HepG2 (cell line): ENCODE measurements around the gene NDUFC1. TPM values are rescaled to one million over a fixed set of nuclear protein-coding genes. Genes with fewer than 3 reads are reported as not detected.

Experiments used
- ATAC-seq: fragments of 200-7000 bp; cut with Tn5 transposase; 3 replicates; pipeline ENCODE4 v1.9.1; 2020; ENCODE audit warnings: mild to moderate bottlenecking, moderate library complexity
- BruUV-seq: library from RNA; stranded (reverse); fragments of 400-500 nt; replicated peaks from 2 replicates; lab custom pipeline; 2021; lab: Mats Ljungman, UMichigan
- CTCF ChIA-PET: fragments of 300-600 bp; formaldehyde crosslinking; extraction: SDS; loops from one replicate; lab custom pipeline; 2021; ENCODE audit warnings: low total read pairs, inconsistent platforms, low intra/inter-chr PET ratio; lab: Yijun Ruan, JAX
- POLR2A ChIA-PET: fragments of 350-600 bp; sonication (Branson Sonifier 250); formaldehyde crosslinking; loops from one replicate; lab custom pipeline; 2020; ENCODE audit warnings: antibody characterized with exemption, inconsistent platforms; lab: Yijun Ruan, JAX
- DNase-seq: peaks from one replicate; pipeline ENCODE4 v3.0.0-alpha.2; 2015; ENCODE audit warnings: low spot score
- FAIRE-seq: peaks from 3 replicates; lab custom pipeline; 2011; peaks lifted over from hg19 to GRCh38; lab: Jason Lieb, UNC
- H2AFZ ChIP-seq: one replicate; pipeline ENCODE4 v1.6.1; 2011; ENCODE audit warnings: low read length, inconsistent platforms
- H3K27ac ChIP-seq: fragments of 300-600 bp; 3 replicates; pipeline ENCODE4 v1.8.0; 2011; ENCODE audit warnings: mixed run types, mild to moderate bottlenecking, mixed read lengths, low read length, inconsistent platforms; ENCODE audit not compliant: insufficient read depth; ENCODE audit errors: extremely low read length
- H3K27me3 ChIP-seq, 2 experiments: fragments of 200-600 bp in 1 of 2; 2 replicates in 1 of 2; 3 replicates in 1 of 2; pipeline versions ENCODE4 v1.6.0 to v1.8.0; 2011; ENCODE audit warnings: low read length in 2 of 2, mild to moderate bottlenecking in 2 of 2, moderate library complexity in 2 of 2, inconsistent platforms in 1 of 2; ENCODE audit not compliant: insufficient read depth in 2 of 2, control insufficient read depth in 1 of 2
- H3K36me3 ChIP-seq, 2 experiments: fragments of 200-600 bp in 1 of 2; replicated peaks in 1 of 2; 2 replicates in 1 of 2; 3 replicates in 1 of 2; pipeline versions ENCODE4 v1.5.1 to v1.8.0; 2011; ENCODE audit warnings: low read length in 2 of 2, inconsistent platforms in 1 of 2; ENCODE audit not compliant: insufficient read depth in 2 of 2, control insufficient read depth in 1 of 2
- H3K4me1 ChIP-seq: 2 replicates; pipeline ENCODE4 v1.5.1; 2012; ENCODE audit warnings: low read length, inconsistent platforms; ENCODE audit not compliant: insufficient read depth
- H3K4me2 ChIP-seq: 2 replicates; pipeline ENCODE4 v1.6.0; 2011; ENCODE audit warnings: low read depth, low read length, inconsistent platforms
- H3K4me3 ChIP-seq, 3 experiments: fragments of 200-600 bp in 1 of 3; sonication (generic), shearing (Covaris generic) in 1 of 3; replicated peaks in 1 of 3; 2 replicates each; pipeline ENCODE4 v1.5.1; 2011 to 2016; ENCODE audit warnings: low read length in 3 of 3, inconsistent platforms in 2 of 3, low read depth in 2 of 3, mild to moderate bottlenecking in 2 of 3, control low read depth in 1 of 3, mixed read lengths in 1 of 3; ENCODE audit not compliant: insufficient read depth in 1 of 3
- H3K79me2 ChIP-seq: one replicate; pipeline ENCODE4 v1.6.1; 2011; ENCODE audit warnings: low read length, inconsistent platforms; ENCODE audit not compliant: insufficient read depth
- H3K9ac ChIP-seq: 2 replicates; pipeline ENCODE4 v1.6.0; 2011; ENCODE audit warnings: mild to moderate bottlenecking, low read depth, low read length, inconsistent platforms; ENCODE audit not compliant: insufficient read depth
- H3K9me3 ChIP-seq: 2 replicates; pipeline ENCODE4 v1.5.1; 2012; ENCODE audit warnings: mild to moderate bottlenecking, low read length
- H4K20me1 ChIP-seq: 2 replicates; pipeline ENCODE4 v1.6.0; 2011; ENCODE audit warnings: inconsistent platforms, mild to moderate bottlenecking, low read length, moderate library complexity; ENCODE audit not compliant: insufficient read depth
- ARNT2 ChIP-seq: sonication (generic); formaldehyde crosslinking; IDR thresholded peaks from 2 replicates; pipeline ENCODE4 v1.8.0; 2022; ENCODE audit warnings: mild to moderate bottlenecking, low read depth, missing genetic modification reagents, moderate library complexity
- HNRNPUL1 ChIP-seq: fragments of 200-400 bp; formaldehyde crosslinking; IDR thresholded peaks from 2 replicates; pipeline ENCODE4 v1.6.1; 2017; ENCODE audit warnings: low read depth, mild to moderate bottlenecking, low read length, moderate library complexity
- JDP2 ChIP-seq: sonication (generic); formaldehyde crosslinking; IDR thresholded peaks from 2 replicates; pipeline ENCODE4 v1.8.1; 2022; ENCODE audit warnings: missing genetic modification reagents, borderline replicate concordance
- MAFF ChIP-seq: IDR thresholded peaks from 2 replicates; pipeline ENCODE4 v1.6.1; 2011; ENCODE audit warnings: low read depth, low read length, improper control_type of control experiment
- MXD3 ChIP-seq: IDR thresholded peaks from 2 replicates; pipeline ENCODE4 v1.6.1; 2016; ENCODE audit warnings: mild to moderate bottlenecking, missing biosample characterization, missing genetic modification reagents
- ZBTB10 ChIP-seq: sonication (generic); formaldehyde crosslinking; IDR thresholded peaks from 2 replicates; pipeline ENCODE4 v1.4.0; 2020; ENCODE audit warnings: missing genetic modification reagents, borderline replicate concordance
- ZKSCAN8 ChIP-seq: IDR thresholded peaks from 2 replicates; pipeline ENCODE4 v1.6.1; 2016; ENCODE audit warnings: borderline replicate concordance, missing genetic modification reagents, missing compliant biosample characterization
- ZMYM2 ChIP-seq: sonication (generic); formaldehyde crosslinking; IDR thresholded peaks from 2 replicates; pipeline ENCODE4 v1.8.0; 2022; ENCODE audit warnings: mild to moderate bottlenecking, missing genetic modification reagents
- ZNF264 ChIP-seq: sonication (generic); formaldehyde crosslinking; IDR thresholded peaks from 2 replicates; pipeline ENCODE4 v1.4.0; 2020; ENCODE audit warnings: missing genetic modification reagents
- ZNF33B ChIP-seq: sonication (generic); formaldehyde crosslinking; IDR thresholded peaks from 2 replicates; pipeline ENCODE4 v1.5.1; 2020; ENCODE audit warnings: mild to moderate bottlenecking, missing genetic modification reagents
- ZNF614 ChIP-seq: IDR thresholded peaks from 2 replicates; pipeline ENCODE4 v1.6.1; 2018; ENCODE audit warnings: missing biosample characterization, missing genetic modification reagents, inconsistent platforms, borderline replicate concordance
- ZNF850 ChIP-seq: sonication (generic); formaldehyde crosslinking; conservative IDR thresholded peaks from 2 replicates; pipeline ENCODE4 v1.9.0; 2021; ENCODE audit warnings: mild to moderate bottlenecking, missing genetic modification reagents
- in situ Hi-C: cut with HindIII; loops from 2 replicates; pipeline ENCODE4 v1.10.0; 2017; ENCODE audit warnings: low pct_unique_long_range_greater_than_20kb; ENCODE audit not compliant: extremely low pct_ligation_motif_present
- intact Hi-C: fragments of 100-400 bp; cut with micrococcal nuclease; formaldehyde crosslinking; loops from one replicate; pipeline ENCODE4 v1.10.0; 2022; ENCODE audit not compliant: unreplicated experiment
- polyA plus RNA-seq, 8 experiments: library from polyadenylated mRNA; depleted of rRNA in 3 of 8; stranded (reverse) in 7 of 8; unstranded in 1 of 8; fragments of >200 nt; fragmentation: Illumina TruSeq in 4 of 8; extraction: Trizol in 4 of 8; gene quantifications; 2 replicates each; pipeline versions ENCODE4 v1.2.1 to v1.2.3, GENCODE V29; 2011 to 2016; ENCODE audit warnings: low read depth in 4 of 8, missing spikeins in 1 of 8, mixed read lengths in 1 of 8; ENCODE audit not compliant: insufficient read depth in 1 of 8
- total RNA-seq, 5 experiments: library from RNA; depleted of rRNA; stranded (reverse); fragments of >200 nt; fragmentation: Illumina TruSeq; extraction: Trizol; gene quantifications; 2 replicates each; pipeline ENCODE4 v1.2.3, GENCODE V29; 2016; ENCODE audit warnings: low read depth in 1 of 5
- TF ChIP-seq, protein P1 (sequence below): sonication (generic); formaldehyde crosslinking; IDR thresholded peaks from 2 replicates; pipeline ENCODE4 v1.8.0; 2022; ENCODE audit warnings: missing genetic modification reagents, mild to moderate bottlenecking, moderate library complexity, borderline replicate concordance

The NDUFC1 gene
- total and polyA plus RNA-seq, 2 of the 13 experiments (the other 11 are each of a cell fraction or from before 2014, with no cell fraction given): 43.4 to 96.4 TPM

DNA sequence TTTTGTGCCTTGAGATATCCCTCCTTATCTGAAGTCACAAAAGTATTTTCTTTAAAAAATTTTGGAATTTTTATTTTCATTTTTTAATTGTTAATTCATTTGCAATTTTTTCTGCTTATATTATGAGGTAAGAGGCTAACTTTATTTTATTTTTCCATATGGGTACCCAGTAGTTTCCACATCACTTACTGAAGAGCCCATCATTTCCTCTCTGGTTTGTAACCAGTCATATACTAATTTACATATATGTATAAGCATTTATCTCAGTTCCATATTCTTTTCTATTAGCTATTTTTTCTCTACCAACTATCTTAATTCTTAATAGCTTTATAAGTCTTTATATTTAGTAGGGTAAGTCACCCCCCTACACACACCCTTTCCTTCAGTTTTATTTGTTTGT lies 49.2 kb downstream of the NDUFC1 start:
- BruUV-seq: no TSS peak
- H3K4me3 ChIP-seq: no peak overlapping the region
- no peak for ATAC-seq
- H3K9ac ChIP-seq: no peak overlapping the region
- no peaks in the 10 kb centered on the region for H3K36me3 ChIP-seq
- CTCF ChIA-PET: no interaction called here
- DNase-seq: no peak
- no peak overlapping the region for H3K27ac ChIP-seq
- POLR2A ChIA-PET: no interaction called here
- intact Hi-C loops (no loop called here), in situ Hi-C loops (no loop called here)
- no peak overlapping the region for H2AFZ ChIP-seq
- no peak overlapping the region for H3K4me2 ChIP-seq
- H3K4me1 ChIP-seq: peaks cover 16% of the 10 kb centered on the region; the same call in 1 of the 2 replicates
- no peaks in the 10 kb centered on the region for H3K9me3 ChIP-seq
- FAIRE-seq: no peak
- H4K20me1 ChIP-seq: no peaks in the 10 kb centered on the region
- H3K79me2 ChIP-seq: no peaks in the 10 kb centered on the region
- H3K27me3 ChIP-seq: no peaks in the 10 kb centered on the region
- TF ChIP-seq ZMYM2 (CRISPR knock-in tag): no peak
- no peak for TF ChIP-seq HNRNPUL1
- no peak for TF ChIP-seq ARNT2 (CRISPR knock-in tag)
- no peak for TF ChIP-seq ZKSCAN8 (CRISPR knock-in tag)
- TF ChIP-seq ZNF264 (CRISPR knock-in tag): no peak
- no peak for TF ChIP-seq ZNF614 (CRISPR knock-in tag)
- TF ChIP-seq ZNF33B (CRISPR knock-in tag): no peak
- no peak for TF ChIP-seq JDP2 (CRISPR knock-in tag)
- no peak for TF ChIP-seq MXD3 (CRISPR knock-in tag)
- TF ChIP-seq MAFF: no peak
- no peak for TF ChIP-seq ZBTB10 (CRISPR knock-in tag)
- TF ChIP-seq, protein P1, sequence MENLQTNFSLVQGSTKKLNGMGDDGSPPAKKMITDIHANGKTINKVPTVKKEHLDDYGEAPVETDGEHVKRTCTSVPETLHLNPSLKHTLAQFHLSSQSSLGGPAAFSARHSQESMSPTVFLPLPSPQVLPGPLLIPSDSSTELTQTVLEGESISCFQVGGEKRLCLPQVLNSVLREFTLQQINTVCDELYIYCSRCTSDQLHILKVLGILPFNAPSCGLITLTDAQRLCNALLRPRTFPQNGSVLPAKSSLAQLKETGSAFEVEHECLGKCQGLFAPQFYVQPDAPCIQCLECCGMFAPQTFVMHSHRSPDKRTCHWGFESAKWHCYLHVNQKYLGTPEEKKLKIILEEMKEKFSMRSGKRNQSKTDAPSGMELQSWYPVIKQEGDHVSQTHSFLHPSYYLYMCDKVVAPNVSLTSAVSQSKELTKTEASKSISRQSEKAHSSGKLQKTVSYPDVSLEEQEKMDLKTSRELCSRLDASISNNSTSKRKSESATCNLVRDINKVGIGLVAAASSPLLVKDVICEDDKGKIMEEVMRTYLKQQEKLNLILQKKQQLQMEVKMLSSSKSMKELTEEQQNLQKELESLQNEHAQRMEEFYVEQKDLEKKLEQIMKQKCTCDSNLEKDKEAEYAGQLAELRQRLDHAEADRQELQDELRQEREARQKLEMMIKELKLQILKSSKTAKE (CRISPR knock-in tag): no peak
- TF ChIP-seq ZNF850: no peak
